HG03442 (cell line): ENCODE data around the gene GMDS.
"Not testable (repeated sequence)": the region's sequence is repeated elsewhere in the genome, so short reads cannot be mapped to it uniquely, and the experiment has no call there.

Experiments used
- ATAC-seq: cut with Tn5 transposase; IDR thresholded peaks from one replicate; pipeline ENCODE4 v1.9.1; 2021; ENCODE audit warnings: mild to moderate bottlenecking, moderate library complexity; ENCODE audit not compliant: unreplicated experiment

GMDS gene

DNA sequence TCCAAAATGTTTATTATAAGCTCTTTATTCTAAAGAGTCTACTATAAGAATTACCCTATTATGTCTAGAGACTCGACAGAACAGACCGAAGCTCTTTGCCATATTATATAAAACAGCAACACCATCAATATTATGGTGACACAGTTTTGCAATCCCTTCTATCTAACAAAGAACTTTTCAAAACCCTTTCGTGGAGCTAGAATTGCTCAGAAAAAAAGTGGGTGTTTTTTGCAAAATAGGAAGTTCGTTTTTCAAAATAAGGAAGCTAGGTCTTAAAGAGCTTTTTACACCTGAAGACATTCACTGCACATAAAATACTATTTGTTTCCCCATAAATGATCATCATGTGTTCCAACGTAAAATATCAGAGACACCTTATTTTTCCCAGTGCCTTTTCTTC is 395.7 kb downstream of the GMDS start:
- ATAC-seq = no peak

DNA sequence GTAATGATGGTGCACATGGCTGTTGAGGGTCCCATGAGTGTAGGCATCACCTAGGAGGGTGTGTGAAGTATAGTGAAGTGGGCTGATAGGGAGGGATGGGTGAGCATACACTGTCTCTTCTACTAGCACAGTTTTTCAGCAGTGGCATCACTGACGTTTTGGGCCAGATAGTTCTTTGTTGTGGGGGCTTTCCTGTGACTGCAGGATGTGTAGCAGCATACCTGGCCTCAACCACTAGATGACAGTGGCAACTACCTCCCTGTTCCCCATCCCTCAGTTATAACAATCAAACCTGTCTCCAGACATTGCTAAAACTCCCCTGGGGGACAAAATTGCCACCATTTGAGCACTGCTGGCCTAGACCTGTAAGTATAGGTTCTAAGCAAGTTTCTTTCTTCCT is 396.7 kb downstream of the GMDS start:
- no peak for ATAC-seq

DNA sequence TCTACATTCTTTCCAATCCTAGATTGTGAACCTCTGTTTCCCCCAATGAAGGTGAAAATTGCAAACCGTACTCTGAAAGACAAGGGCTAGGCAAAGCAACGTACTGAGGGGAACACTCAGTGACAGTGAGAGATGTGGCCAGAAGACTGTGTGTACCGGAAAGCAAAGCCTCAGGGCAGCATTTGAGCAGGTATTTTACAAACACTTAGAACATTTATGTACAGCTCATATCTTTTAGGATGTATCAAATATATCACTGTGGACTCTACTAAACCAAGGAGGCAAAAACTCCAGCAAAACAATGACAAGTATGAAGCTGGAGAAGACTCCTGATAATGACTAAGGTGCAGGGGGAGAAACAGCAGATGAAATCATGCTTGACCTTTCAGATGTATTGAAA is 398.8 kb downstream of the GMDS start:
- no peak for ATAC-seq

DNA sequence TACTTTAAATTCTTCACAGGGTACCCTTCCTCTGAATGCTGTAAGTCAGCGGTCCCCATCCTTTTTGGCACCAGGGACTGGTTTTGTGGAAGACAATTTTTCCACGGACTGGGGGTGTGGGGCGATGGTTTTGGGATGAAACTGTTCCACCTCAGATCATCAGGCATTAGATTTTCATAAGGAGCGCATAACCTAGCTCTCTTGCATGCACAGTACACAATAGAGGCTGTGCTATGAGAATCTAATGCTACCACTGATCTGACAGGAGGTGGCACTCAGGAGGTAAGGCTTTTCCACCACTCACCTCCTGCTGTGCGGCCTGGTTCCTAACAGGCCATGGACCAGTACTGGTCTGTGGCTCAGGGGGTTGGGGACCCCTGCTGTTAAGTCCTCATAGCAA is 399.9 kb downstream of the GMDS start:
- not testable (repeated sequence) for ATAC-seq

DNA sequence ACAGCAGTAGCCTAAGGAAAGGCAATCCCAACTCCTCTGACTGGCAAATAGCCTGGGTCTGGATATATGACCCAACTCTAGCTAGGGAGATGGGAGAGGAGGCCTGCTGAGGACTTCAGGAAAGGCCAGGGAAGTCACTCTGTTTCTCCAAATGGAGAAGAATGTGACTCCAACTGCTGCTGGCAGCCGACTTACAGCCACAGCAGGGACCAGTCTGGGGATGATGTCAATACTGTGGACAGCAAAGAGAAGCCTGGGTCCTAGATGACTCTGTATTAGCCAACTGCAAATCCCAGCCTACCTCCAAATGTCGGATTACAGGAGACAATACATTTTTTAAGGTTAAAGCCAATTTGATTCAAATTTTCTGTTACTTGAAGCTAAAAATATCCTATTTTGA is 403.1 kb downstream of the GMDS start:
- ATAC-seq = no peak

DNA sequence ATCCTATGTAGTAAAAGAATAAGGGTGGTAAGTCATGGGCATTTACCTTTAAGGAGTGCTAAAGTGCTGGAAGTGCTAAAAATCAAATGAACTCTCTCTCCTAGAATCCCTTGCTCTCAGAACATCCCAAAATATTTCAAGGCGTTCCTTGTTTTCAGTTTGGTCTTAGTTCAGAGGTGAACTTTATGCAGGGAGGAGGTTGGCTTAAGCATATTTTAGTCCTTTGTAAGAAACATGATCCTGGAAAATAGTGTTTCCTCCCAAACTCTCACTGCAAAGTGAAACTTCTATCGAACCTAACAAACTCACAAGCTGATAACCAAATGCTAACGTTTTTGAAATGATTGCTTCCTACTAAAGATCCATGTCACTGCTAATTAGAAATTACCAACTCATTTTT is 404.3 kb downstream of the GMDS start:
- no peak for ATAC-seq

DNA sequence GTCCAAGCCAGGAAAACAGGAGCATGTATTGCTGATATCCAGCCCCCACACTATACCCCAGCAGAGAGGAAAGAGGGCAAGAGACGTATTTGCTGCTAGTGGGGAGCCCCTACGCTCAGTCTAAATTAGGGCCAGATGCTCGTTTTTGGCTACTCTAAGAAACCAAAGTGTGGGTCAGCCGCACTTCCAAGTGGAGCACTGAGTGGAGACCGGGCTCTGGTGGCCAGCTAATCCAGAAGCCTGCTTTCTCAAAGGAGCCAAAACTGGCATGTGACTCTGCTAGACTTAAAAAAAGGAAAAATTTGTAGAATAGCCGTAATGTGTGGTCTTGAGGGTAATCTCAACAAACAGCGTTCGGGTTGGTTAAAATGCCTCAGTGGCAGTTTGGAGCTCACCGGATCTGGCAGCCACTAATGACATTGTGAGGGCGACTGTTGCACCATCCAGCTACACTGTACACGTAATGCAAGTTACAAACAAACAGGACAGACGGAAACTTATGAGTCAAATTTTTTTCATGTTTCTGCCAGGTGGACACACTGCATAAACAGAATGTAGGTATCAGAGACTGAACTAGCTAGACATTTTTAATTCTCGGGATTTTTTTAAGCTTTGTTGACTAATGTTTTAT is 404.8 kb downstream of the GMDS start:
- no peak for ATAC-seq

DNA sequence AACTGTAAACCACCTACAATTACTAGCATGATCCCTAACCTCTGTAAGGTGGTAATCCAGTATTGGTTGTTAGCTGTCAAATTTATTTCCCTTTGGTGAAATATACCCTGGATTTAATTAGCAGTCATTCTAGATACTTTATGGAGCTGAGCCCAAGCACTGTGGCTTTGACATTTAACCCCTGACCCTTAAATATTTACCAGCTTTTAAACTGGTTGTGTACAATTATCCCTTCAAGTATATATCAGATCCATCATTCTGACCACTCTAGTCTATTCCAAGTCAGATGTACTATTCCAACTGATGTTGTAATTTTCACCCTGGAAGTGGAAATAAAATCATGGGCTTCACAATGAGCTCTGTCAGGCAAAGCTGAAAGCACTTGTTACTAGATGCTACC is 406.0 kb downstream of the GMDS start:
- ATAC-seq = no peak

DNA sequence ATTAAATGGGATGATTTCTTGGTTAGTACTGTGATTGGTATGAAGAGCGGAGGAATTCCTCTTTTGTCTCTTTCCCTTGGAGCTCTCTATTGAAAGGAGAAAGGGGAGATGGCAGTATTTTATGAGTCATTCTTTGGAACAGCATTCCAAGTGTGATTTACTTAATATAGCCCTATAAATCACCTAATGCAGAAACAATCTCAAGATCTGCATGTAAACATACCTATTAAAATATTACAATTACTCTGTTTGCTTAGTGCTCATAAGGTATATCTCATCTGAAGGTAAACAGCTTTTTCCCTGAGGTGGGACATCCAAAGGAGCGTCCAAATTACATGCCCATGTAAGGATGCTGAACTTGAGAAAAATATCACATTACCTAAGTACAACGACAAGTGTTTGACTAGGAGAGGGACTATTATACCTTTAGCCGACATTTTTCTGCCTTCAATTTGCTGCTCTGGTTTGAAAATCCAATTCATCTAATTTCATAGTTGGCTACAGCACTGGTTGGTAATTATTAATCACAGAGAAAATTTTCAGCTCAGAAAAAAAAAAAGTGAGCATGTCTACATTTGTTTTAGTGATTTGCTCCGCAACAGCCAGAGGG is 406.7 kb downstream of the GMDS start:
- no peak for ATAC-seq

DNA sequence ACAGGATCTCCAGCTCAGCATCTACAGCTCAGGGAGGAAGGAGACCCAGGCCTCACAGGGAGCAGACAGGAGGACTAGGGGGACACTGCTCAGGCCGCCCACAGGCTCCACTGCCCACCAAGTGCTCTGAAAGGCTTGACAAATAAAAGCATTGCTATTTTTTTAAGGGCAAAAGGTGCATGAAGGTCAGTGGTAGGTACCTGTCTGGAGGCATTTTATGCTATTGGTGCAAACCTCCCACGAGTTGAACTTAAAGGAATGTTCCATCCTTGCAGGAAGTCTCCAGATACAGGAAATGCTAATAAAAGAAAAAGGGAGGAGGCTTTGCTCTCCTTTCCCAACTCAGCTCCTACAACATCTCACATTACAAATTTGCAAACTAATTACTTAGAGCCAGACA is 407.6 kb downstream of the GMDS start:
- no peak for ATAC-seq

DNA sequence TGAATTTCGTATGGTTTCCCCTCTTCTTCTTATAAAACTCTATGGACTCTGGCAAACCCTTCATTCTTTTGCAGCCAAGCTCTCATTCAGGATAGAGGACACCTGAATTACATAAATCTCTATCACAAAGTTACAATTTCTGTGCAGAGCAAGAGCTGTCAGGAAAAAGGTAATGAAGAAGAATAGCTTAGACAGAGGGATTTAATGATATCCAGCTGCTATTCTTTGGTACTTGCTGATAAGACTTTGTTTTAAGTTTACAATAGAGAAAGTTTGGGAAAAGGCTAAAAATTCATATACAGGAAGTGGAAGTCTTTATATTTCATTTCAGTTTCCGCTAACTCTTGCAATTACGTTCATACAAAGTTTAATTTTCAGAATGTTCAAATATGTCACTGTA is 408.7 kb downstream of the GMDS start:
- ATAC-seq = no peak

DNA sequence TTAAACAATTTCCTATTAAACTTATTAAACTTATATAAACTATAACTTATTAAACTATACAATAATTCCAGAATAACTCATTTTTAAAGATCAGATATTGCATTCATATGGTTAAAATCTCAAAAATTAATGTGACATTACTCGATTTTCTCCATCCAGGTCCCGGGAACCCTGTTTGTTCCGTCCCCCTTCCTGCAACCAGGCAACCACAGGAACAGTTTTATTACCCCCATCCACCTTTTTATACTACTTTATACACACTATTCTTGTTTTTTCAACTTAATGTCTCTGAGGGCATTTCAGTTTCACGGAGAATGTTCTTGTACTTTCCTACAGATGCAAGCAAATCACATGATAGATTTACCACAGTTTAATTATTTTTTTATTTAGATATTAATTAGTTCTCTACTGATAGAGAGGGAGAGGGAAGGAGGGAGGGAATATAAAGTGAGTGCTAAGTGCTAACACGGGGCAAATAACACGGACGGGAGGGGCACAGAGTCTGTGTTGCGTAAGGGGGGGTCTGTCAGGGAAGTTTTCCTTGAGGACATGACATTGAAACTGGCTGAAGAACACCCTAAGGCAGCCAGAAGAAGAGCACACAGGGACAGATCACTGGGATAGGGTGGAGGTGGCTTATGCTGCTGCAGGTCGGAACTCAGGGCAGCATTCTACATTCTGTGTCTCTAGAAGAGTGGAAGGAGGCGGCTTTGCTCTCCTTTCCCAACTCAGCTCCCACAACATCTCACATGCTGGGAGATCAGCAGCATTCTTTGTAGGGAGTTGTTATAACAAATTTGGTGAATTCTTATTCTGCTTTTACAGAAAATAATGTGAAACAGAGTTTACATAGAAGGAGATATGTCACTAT is 410.5 kb downstream of the GMDS start:
- ATAC-seq = no peak

DNA sequence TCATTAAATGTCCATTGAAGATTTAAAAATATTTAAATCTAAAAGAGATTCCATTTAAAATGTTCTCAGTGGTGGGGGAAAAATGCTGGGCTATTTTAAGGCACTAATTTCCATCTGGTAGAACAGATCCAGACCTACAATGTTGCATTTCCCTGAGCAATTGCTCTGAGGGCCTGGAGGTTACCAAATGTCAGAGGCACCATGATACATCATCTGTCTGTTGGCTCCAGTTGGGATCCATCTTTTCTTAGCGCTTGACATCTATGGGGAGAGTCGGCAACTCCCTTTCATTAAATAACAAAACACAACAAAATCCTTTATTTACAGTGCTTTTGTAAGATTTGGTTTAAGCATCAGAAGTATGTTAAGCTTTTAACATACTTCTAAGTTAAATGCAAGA is 411.2 kb downstream of the GMDS start:
- ATAC-seq = no peak

DNA sequence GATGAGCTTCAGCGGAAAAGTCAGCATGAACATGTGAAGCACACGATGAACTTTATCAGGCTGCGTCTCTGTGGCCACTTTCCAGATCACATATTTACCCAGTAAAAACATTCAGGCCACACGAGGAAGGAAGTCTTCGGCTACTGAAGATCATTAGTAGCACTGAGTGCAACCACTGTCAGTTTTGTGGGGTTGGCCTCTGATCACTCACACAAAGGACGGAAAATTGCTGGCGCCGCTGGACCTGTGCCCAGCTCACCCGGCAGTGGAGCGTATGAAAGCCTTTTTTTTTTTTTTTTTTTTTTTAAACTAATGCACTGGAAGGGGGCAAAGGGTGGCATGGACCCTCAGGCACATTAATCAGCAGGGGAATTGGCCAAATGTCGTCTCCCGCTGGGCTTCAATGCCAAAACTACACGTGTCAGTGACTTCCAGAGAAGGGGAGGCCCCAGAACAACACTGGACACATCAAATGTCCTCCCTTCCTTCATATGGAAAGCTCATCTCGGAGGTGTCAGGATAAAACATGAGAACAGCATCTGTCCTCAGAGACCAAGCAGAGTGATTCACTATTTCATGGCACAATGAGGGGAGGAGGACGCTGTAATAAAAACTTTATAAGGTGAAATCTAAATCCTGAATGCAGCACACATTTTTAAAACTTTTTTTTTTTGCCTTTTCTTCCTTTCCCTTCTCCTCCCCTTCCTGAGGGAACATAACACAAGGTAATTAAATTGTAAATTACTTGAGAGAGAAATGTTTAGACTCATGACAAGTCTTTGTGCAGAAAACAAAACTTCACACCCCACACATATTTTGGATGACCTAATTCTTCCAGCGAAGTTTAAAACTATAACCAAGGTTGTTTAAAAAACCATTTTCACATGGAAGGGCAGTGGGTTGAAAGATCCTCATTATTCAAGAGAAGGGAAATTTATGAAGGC is 412.3 kb downstream of the GMDS start:
- ATAC-seq = no peak

DNA sequence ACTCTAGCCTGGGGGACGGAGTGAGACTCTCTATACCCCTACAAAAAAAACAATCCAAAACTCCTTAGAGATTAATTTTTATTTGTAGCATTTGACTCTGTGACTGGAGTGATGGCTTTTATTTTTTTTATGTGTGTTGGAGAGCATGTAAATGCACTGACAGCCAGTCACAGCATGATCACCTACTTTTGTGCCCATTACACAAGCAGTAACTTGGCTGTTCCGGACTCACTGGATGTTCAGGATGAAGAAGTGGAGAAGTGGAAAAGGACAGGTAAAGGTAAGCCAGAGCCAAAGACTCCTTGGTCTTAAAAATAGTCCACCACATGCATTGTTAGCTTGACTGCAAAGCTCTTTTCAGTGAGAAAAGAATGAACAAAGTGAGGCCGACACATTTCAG is 413.0 kb downstream of the GMDS start:
- no peak for ATAC-seq

DNA sequence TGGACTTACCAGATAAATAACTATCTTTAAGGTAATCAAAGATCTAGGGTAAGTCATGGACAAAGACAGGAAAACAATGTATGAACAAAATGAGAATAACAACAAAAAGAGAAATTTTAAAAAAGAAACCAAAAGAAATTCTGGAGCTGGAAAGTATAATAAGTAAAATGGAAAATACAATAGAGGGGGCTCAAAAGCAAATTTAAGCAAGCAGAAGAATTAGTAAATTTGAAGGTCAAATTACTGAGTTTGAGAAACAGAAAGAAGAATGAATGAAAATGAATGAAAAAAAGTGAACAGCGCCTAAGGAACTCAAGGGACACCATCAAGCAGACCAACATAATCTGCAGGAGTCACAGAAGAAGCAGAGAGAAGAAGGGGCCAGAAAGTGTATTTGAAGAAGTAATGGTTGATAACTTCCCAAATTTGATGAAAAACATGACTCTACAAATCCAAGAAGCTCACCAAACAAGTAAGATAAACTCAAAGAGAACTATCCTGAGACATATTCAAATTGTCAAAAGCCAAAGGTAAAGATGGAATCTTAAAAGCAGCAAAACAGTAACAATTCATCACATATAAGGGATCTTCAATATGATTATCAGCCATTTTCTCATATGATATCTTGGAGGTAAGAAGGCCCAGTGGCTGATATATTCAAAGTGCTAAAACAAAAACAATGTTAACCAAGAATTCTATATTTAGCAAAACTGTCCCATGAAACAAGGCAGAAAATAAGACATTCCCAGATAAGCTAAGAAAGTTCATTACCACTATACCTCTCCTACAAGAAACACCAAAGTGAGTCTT is 417.2 kb downstream of the GMDS start:
- ATAC-seq = no peak

DNA sequence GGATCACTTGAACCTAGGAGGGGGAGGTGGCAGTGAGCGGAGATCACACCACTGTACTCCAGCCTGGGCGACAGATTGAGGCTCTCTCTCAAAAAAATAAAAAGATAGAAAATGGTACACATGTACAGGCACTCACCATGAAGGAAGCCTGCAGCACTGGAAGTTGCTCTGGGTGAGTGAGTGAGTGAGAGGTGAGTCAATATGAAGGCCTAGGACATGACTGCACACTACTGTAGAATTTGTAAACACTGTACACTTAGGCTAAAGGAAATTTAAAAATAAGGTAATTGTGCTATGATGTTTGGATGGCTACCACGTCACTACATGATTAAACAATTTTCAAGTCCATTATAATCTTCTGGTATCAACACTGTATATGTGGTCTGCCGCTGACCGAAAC is 419.5 kb downstream of the GMDS start:
- no peak for ATAC-seq

DNA sequence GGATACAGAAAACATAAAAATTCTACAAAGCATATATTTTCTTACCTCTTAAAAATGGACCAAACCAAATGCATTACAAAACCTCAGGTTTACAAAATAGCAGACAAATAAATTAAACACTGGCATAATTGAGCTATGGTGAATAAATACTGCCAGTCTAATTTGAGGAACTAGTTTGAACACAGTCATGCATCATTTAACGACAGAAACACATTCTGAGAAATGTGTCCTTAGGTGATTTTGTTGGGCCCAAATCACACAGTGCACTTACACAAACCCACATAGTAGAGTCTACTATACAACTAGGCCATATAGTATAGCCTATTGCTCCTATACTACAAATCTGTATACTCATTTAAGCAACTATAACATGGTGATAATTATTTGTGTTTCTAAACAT is 420.1 kb downstream of the GMDS start:
- no peak for ATAC-seq

DNA sequence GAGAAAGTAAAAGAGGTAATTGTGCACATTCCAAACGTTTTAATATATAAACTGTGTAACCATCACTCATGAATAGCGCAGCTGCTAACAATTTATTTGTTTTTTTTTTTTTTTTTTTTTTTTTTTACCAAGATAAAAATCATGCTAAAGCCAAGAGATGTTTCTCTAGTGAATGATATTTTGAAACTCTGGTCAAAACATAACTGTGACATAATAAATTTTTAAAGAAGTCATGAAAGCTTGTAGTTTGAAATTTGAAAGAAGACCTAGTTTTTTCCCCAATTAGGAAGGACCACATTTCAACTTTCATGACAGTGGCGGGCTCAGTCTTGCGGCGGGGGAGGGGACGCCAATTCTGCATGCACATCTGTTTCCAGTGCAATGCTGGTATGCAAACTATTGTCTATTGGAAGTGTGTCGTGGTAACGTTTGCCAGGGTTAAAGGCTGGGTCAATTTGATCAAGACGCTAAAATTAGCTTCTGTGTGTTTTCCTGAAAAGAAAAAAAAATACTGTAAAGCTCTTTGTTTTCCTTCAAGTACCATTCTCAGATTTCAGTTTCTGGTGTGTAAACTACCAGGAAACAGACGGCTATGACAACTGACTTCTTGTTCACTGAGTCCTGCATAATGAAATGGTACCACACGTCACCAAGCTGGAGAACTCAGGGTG is 423.8 kb downstream of the GMDS start:
- ATAC-seq = no peak

DNA sequence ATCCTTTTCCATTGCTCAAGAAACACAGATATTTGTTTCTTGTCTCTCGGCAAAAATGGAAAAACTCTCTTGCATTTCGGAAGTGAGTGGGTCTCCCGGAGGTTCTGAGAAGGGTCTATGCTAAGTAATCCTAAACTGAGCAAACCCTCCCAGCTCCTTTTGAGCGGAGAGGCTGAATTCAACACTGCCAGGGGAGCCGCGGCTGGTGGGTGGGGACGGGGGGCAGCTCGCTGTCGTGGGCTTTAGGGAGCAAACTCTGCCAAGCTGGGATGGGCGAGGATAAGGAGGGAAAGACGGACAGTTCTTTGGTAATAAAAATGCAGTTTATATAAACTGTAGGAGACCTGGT is 424.3 kb downstream of the GMDS start:
- ATAC-seq = no peak
